ENCODE results near the gene OR11H7. TPM values are rescaled to one million over a fixed set of nuclear protein-coding genes. Genes with fewer than 3 reads are reported as not detected.
"Not testable (repeated sequence)": the region's sequence is repeated elsewhere in the genome, so short reads cannot be mapped to it uniquely, and the experiment has no call there.

Gene OR11H7
- total and polyA plus RNA-seq, 2 donors (not counting 1 experiment from before 2014, with no cell fraction given) = not detected

- Histone ChIP-seq H3K4me1 (ENCODE audit: control insufficient read depth, extremely low read depth, insufficient read depth, low read length) (no peaks in the 10 kb centered on the region), H3K79me2 (ENCODE audit: control insufficient read depth, insufficient read depth, low read length) (no peaks in the 10 kb centered on the region), H3K27ac (ENCODE audit: insufficient read depth, low read length) (no peak overlapping the region), H3K9ac (ENCODE audit: insufficient read depth, low read length) (no peak overlapping the region), H3K36me3 (ENCODE audit: control insufficient read depth, insufficient read depth, low read length) (no peaks in the 10 kb centered on the region), H2AFZ (ENCODE audit: low read length) (no peak overlapping the region), H3K4me2 (ENCODE audit: extremely low read depth, insufficient read depth, low read length) (no peak overlapping the region), H4K20me1 (ENCODE audit: control insufficient read depth, extremely low read depth, insufficient read depth, low read length) (no peaks in the 10 kb centered on the region), H3K4me3 (replicated peaks in 1 of 4; ENCODE audit: control extremely low read depth in 1 of 4, insufficient read depth in 1 of 4, low read depth in 3 of 4, low read length in 4 of 4) (no peak overlapping the region), H3K9me3 (ENCODE audit: control insufficient read depth, insufficient read depth, low read depth, low read length) (no peaks in the 10 kb centered on the region), H3K27me3 (ENCODE audit: control insufficient read depth, insufficient read depth, low read length) (no peaks in the 10 kb centered on the region)
- TF ChIP-seq EZH2 (IDR thresholded peaks at IDR 0.05; ENCODE audit: low read length, missing control alignments) = no peak
- no peak for TF ChIP-seq CTCF (conservative IDR thresholded peaks at IDR 0.05 in 1 of 2, IDR thresholded peaks at IDR 0.05 in 1 of 2; ENCODE audit: low read depth in 1 of 2, low read length in 2 of 2)
- DNase-seq (ENCODE audit: low read depth in 2 of 2) = no peak
These were observed 37.4 kb upstream of the OR11H7 start for GRCh38 chr14:20191396-20191795.

GRCh38 chr14:20194101-20194500, 34.7 kb upstream of the OR11H7 start:
- Histone ChIP-seq H3K9ac (ENCODE audit: insufficient read depth, low read length) (no peak overlapping the region), H3K4me3 (replicated peaks in 1 of 4; ENCODE audit: control extremely low read depth in 1 of 4, insufficient read depth in 1 of 4, low read depth in 3 of 4, low read length in 4 of 4) (no peak overlapping the region), H3K36me3 (ENCODE audit: control insufficient read depth, insufficient read depth, low read length) (no peaks in the 10 kb centered on the region), H2AFZ (ENCODE audit: low read length) (no peak overlapping the region), H3K4me1 (ENCODE audit: control insufficient read depth, extremely low read depth, insufficient read depth, low read length) (no peaks in the 10 kb centered on the region), H3K9me3 (ENCODE audit: control insufficient read depth, insufficient read depth, low read depth, low read length) (no peaks in the 10 kb centered on the region), H4K20me1 (ENCODE audit: control insufficient read depth, extremely low read depth, insufficient read depth, low read length) (no peaks in the 10 kb centered on the region), H3K27ac (ENCODE audit: insufficient read depth, low read length) (no peak overlapping the region), H3K27me3 (ENCODE audit: control insufficient read depth, insufficient read depth, low read length) (no peaks in the 10 kb centered on the region), H3K4me2 (ENCODE audit: extremely low read depth, insufficient read depth, low read length) (no peak overlapping the region), H3K79me2 (ENCODE audit: control insufficient read depth, insufficient read depth, low read length) (no peaks in the 10 kb centered on the region)
- TF ChIP-seq CTCF (conservative IDR thresholded peaks at IDR 0.05 in 1 of 2, IDR thresholded peaks at IDR 0.05 in 1 of 2; ENCODE audit: low read depth in 1 of 2, low read length in 2 of 2) (no peak), EZH2 (IDR thresholded peaks at IDR 0.05; ENCODE audit: low read length, missing control alignments) (no peak)
- DNase-seq (ENCODE audit: low read depth in 2 of 2) = no peak

- not testable (repeated sequence) for H3K4me3 ChIP-seq (replicated peaks in 1 of 4; ENCODE audit: control extremely low read depth in 1 of 4, insufficient read depth in 1 of 4, low read depth in 3 of 4, low read length in 4 of 4); H2AFZ ChIP-seq (ENCODE audit: low read length); H3K9ac ChIP-seq (ENCODE audit: insufficient read depth, low read length); DNase-seq (ENCODE audit: low read depth in 2 of 2); H3K9me3 ChIP-seq (ENCODE audit: control insufficient read depth, insufficient read depth, low read depth, low read length); H3K4me1 ChIP-seq (ENCODE audit: control insufficient read depth, extremely low read depth, insufficient read depth, low read length); H3K79me2 ChIP-seq (ENCODE audit: control insufficient read depth, insufficient read depth, low read length); H3K36me3 ChIP-seq (ENCODE audit: control insufficient read depth, insufficient read depth, low read length); H3K4me2 ChIP-seq (ENCODE audit: extremely low read depth, insufficient read depth, low read length); H3K27ac ChIP-seq (ENCODE audit: insufficient read depth, low read length); H4K20me1 ChIP-seq (ENCODE audit: control insufficient read depth, extremely low read depth, insufficient read depth, low read length); H3K27me3 ChIP-seq (ENCODE audit: control insufficient read depth, insufficient read depth, low read length)
These were observed 33.6 kb upstream of the OR11H7 start for GRCh38 chr14:20195170-20195569.
